ENCODE measurements around the gene ATP8B4.

Gene ATP8B4

GRCh38 chr15:50140098-50140497 lies 21.1 kb upstream of the ATP8B4 start:
- no peak for DNase-seq

GRCh38 chr15:50138391-50138790 lies 19.4 kb upstream of the ATP8B4 start:
- peak; percentile 38 to 46 for DNase-seq

- DNase-seq: no peak
These were observed 18.9 kb upstream of the ATP8B4 start for GRCh38 chr15:50137893-50138292.

- DNase-seq: no peak
These were observed 18.3 kb upstream of the ATP8B4 start for GRCh38 chr15:50137330-50137761.

DNA sequence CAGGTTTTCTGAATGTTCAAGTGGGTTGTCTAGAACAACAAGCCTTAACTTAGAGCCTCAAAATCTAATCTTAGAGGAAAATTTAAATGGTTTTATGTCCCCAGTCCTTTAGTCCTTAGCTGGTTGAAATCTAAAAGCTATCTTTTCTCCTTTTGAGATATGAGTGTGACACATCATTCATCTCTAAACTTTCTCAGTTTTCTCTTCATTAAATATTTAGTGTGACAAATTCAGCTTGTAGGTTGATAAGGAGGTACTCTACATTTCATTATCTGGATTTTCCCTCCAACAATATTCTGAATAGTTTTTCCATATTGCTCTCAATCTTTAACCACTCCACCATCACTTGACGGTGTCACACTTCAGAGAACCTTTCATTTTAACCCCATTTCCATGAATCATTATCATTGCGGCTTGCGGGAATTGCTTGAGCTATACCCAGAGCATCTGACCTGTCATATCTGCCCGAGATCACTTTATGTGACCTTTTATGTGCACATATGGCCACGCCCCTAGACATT lies 16.1 kb upstream of the ATP8B4 start:
- DNase-seq: no peak

- DNase-seq: peak; percentile 73 to 80
These were observed 15.5 kb upstream of the ATP8B4 start for GRCh38 chr15:50134524-50135024.

DNA sequence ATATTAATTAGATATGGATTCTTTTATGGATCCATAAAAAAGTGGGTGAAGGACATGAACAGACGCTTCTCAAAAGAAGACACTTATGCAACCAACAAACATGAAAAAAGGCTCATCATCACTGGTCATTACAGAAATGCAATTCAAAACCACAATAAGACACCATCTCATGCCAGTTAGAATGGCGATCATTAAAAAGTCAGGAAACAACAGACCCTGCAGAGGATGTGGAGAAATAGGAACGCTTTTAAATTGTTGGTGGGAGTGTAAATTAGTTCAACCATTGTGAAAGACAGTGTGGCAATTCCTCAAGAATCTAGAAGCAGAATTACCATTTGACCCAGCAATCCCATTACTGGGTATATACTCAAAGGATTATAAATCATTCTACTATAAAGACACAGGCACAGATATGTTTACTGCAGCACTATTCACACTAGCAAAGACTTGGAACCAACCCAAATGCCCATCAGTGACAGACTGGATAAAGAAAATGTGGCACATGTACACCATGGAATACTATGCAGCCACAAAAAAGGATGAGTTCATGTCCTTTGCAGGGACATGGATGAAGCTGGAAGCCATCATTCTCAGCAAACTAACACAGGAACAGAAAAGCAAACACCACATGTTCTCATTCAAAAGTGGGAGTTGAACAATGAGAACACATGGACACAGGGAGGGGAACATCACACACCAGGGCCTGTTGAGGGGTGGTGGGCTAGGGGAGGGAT lies 13.4 kb upstream of the ATP8B4 start:
- peak; percentile 50 to 56 for DNase-seq

GRCh38 chr15:50131617-50132016 lies 12.6 kb upstream of the ATP8B4 start:
- no peak for DNase-seq

GRCh38 chr15:50128266-50128665 lies 9.2 kb upstream of the ATP8B4 start:
- DNase-seq: peak; percentile 72 to 83

GRCh38 chr15:50127255-50127777 lies 8.3 kb upstream of the ATP8B4 start:
- no peak for DNase-seq

GRCh38 chr15:50126072-50126471 lies 7.0 kb upstream of the ATP8B4 start:
- no peak for DNase-seq

DNA sequence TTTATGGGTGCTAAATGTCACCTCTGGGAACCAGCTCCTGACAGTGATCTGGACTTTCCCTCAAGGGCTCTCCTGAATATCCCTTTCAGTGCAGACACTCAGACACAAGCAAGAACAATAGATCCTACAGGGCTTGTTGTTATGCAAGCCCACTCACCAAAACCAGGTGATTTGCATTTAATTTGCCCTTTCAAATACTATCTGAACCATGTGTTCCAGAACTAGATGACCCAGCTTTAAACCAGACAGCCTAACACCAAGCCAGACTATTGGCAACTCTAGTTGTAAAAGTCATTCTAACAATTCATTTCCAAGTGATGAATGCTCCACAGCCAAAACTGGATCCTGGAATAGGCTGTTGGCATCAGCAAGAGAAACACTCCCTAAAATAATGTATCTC lies 5.6 kb upstream of the ATP8B4 start:
- no peak for DNase-seq

DNA sequence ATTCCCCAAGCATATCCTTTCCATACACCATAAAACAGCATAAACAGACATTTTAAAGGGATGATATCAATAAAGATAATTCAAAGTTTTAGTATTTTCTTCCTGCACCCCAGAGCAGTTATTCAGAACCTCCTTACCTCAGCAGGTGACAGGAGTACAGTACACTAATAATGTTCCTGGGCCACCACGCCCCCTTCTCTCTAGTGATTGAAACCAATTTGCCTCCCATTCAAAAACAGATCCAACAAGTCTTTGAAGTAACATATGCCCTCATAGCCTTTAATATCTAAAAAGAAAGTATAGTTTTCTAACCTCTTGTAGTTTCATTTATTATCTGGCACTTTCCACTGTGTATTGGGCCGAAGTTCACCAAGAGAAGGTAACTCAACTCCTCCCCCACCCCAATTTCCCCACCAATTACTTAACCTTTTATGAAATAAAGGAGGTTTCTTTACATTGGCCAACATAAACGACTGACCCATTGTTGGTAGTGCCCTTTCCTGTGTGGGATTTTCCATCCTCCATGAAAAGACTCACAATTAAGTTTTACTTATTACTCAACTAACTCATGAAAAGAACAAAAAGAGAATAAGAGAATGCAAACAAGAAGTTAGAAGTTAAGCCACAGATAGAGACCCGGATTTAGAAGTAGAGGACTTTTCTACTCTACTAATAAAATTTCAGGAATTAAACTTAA lies 5.0 kb upstream of the ATP8B4 start:
- no peak for DNase-seq

DNA sequence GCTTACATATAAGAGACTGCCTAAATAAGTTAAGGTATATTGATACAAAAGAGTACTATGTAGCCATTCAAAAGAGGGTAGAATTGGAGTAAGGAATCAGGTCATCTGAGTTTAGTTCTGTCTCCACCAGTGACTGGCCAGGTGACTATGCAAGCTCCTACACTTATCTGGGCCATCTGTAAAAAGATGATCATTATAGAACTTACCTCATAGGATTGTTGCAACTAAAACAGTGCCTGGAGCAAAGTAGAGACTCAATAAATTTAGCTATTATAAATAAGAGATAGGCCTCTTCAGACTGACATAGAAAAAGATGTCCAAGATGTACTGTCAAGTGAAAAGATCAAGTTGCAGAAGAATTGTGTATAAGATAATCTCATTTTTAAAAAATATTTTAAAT lies 1.7 kb upstream of the ATP8B4 start:
- no peak for DNase-seq

GRCh38 chr15:50117431-50118027 lies 1.5 kb downstream of the ATP8B4 start:
- DNase-seq: no peak

GRCh38 chr15:50116477-50116876 lies 2.6 kb downstream of the ATP8B4 start:
- peak; percentile 74 to 77 for DNase-seq

DNA sequence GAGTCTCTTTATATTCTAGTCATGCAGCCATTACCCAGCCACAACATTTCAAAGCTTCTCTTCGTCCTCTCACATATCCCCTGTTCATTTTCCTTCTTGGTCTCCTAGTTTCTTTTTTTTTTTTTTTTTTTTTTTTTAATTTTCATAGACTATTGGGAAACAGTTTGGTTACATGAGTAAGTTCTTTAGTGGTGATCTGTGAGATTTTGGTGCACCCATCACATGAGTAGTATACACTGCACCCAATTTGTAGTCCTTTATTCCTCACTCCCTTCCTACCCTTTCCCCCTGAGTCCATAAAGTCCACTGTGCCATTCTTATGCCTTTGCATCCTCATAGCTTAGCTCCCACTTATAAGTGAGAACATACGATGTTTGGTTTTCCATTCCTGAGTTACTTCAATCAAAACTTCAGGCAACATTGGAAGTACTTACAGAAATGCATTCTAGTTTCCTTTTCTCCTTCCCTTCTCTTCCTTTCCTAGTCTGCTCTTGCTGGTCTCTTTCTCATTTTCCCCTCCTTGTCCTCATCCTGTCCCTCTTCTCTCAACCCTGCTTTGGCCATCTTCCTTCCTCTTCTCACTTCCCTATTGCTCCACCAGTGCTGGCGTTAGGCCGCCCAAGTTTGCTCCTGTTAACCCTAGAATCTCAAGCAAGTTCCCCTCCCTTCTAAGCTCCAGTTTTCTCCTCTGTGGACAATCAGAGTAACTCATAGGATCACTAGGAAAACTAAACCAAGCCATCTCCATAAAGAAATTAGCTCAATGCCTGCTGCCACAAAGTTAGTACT lies 4.8 kb downstream of the ATP8B4 start:
- peak; percentile 85 to 92 for DNase-seq

GRCh38 chr15:50113187-50113505 lies 5.9 kb downstream of the ATP8B4 start:
- DNase-seq: no peak

- DNase-seq: peak in 1 of 2 experiments; percentile 9
These were observed 6.4 kb downstream of the ATP8B4 start for GRCh38 chr15:50112488-50113186.

- DNase-seq: peak; percentile 48 to 51
These were observed 8.7 kb downstream of the ATP8B4 start for GRCh38 chr15:50110285-50110684.

DNA sequence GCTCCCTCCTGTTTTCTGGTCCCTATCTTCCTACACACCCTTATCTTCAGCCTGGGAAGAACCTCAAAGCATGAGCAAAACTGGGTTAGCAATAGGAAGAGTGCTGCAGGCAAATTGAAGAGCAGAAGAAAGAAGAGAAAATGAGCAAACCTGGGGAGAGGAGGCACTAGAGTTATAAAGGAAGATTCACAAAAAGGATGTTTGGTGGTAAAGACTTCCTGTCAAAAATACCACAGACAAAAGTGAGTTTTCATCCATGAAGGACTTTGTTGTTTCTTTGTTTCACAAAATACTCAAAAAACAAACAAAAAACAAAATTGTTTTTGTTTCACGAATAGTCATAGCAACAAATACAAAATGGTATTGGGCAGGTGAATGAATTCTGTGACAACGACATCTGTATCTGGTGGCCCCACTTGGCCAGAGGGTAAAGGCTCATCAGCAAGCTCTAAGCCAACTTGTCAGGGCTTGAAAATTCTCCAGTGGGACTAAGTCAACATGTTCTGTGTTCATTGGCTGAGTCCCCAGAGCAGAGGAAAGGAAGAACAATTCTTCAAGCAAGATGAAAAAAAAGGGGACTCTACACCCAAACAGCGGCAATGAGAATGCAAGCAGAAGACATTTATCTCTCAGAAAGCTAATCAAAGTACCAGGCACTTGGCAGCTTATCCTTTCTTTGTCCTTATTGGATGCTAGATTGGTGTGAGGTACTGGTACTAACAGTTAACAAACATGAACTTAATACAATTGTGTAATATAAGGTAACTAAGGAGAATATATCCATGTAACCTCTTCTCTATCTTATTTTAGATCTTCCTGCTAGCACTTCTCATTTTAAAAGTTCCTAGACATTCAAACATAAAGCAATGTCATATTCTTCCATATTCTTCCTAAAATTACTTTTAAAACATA lies 9.7 kb downstream of the ATP8B4 start:
- DNase-seq: peak; percentile 50
